Prostate gland (tissue), 2 donors: Measurements from ENCODE around the gene BAX.
"Not testable (repeated sequence)": the region's sequence is repeated elsewhere in the genome, so short reads cannot be mapped to it uniquely, and the experiment has no call there.

Source experiments
- CTCF ChIP-seq, 4 experiments: fragments of 200-600 bp in 2 of 4; fragments of 450-650 bp in 2 of 4; sonication (generic) in 2 of 4; IDR thresholded peaks; 1 replicate in 3 of 4; 2 replicates in 1 of 4; pipeline ENCODE4 v1.5.1; 2016 to 2019; ENCODE audit warnings: antibody characterized with exemption in 4 of 4, mild to moderate bottlenecking in 2 of 4, moderate library complexity in 2 of 4
- POLR2A ChIP-seq: fragments of 450-650 bp; IDR thresholded peaks from one replicate; pipeline ENCODE4 v1.6.1; 2016; ENCODE audit warnings: antibody characterized with exemption, mild to moderate bottlenecking
- POLR2AphosphoS5 ChIP-seq: sonication (generic); formaldehyde crosslinking; IDR thresholded peaks from one replicate; pipeline ENCODE4 v1.6.1; 2017; ENCODE audit warnings: antibody characterized with exemption

- TF ChIP-seq CTCF (IDR thresholded peaks at IDR 0.05); POLR2A; POLR2AphosphoS5: not testable (repeated sequence)
Measured at GRCh38 chr19:48909424-48910077, 45.1 kb upstream of the BAX start.
